Renal cortical epithelial cell (primary cell): ENCODE results near the gene SPOCK2. TPM values are rescaled to one million over a fixed set of nuclear protein-coding genes. Genes with fewer than 3 reads are reported as not detected.

ENCODE experiments used
- DNase-seq: peaks from one replicate; pipeline ENCODE4 v3.0.0-alpha.2; 2011; ENCODE audit warnings: low read depth
- total RNA-seq: library from RNA; depleted of rRNA; stranded (reverse); fragments of >200 nt; gene quantifications from 2 replicates; pipeline ENCODE4 v1.2.3, GENCODE V29; 2014

Gene SPOCK2
- total RNA-seq, 1 donor from 2014 or later: 2.0 TPM

DNA sequence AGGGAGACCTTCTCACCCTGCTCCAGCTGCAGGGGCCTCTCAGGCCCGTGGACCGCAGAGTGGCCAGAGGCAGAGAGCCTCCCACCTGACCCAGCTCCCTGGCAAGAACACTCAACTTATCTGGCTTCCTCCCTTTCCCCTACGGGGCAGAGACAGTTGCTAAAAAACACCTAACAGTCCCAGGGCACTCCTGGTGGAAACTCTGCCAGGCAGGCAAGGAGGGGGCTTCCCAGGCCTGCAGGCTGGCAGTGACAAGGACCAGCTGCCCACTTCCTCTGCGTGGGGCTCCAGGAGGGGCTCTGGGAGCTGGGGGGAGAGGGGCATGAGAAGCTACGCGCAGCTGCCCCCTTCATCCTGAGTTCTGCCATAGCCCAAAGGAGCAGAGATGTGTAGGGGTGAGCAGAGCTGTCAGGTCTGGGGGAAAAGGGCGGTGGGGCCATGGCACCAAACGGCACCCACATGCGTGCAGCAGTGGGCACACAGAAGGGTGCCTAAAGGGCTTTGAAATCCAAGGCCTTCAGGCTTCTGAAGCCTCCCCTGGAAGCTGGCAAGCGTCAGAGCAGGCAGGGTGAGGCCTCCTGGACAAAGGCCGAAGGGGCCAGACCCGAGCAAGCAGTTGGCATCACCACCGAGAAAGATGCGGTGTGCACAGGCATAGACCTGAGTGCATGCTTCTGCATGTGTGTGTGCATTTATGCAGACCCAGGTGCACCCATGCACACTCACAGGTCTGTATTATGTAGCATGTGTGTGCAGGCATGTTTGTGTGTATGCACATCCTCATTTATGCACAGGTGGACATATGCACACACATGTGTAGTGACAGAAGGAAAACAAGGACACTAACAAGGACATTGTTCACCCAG, 14.4 kb downstream of the SPOCK2 start:
- DNase-seq: no peak

DNA sequence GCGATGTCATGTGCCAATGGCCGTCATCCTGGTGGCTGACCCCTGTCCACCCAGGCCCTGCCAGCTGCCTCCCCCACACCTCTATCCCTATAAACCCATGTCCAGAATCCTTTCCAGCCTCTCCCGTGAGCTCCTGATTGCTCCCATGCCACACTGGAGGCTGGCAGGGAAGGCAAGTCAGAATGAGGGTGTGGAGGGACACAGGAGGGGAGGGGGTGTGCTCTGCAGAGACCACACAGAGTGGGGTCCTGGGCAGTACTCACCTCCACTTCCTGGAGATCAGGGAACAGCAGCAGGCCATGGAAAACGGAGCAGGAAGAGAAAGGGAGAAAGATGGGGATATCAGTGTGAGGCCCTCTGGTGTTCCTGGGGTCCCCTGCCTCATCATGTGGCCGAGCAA, 15.7 kb downstream of the SPOCK2 start:
- no peak for DNase-seq

- DNase-seq: no peak
Observed at GRCh38 chr10:72072046-72072445, 16.3 kb downstream of the SPOCK2 start.

DNA sequence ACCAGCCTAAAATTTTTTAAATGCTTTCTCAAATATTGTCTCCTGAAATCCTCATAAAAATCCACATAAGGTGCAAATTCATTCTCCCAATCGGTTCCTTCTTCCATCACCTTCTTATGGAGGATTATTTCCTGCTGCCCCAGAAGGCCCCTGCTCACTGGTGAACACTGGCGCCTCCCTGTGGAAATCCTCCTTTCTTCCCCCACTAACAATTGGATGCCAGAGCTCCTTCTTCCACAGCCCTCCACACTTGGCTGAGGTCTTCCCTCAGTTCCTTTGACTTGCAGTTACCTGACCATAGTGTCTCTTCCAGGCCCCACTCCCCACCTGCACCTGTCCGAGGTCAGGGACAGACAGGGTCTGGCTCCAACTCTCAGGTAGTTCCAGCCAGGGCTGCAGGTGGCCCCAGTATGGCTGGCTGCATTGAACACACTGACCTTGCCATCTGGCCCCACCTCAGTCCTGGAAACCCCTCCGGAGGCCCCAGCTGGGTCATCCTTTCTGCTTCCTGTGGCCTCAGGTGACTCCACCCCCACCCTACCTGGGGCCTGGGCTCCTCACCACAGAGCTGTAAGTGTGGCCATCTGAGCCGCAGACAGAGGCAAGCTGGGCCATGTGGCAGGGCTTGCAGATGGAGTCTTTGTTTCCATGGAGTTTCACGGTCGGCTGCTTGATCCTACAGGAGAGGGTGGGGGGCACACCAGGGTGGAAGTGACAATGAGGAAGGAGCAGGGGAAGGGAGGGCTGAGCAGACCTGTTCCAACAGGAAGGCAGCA, 18.4 kb downstream of the SPOCK2 start:
- no peak for DNase-seq

GRCh38 chr10:72068901-72069446, 19.4 kb downstream of the SPOCK2 start:
- DNase-seq: no peak

DNA sequence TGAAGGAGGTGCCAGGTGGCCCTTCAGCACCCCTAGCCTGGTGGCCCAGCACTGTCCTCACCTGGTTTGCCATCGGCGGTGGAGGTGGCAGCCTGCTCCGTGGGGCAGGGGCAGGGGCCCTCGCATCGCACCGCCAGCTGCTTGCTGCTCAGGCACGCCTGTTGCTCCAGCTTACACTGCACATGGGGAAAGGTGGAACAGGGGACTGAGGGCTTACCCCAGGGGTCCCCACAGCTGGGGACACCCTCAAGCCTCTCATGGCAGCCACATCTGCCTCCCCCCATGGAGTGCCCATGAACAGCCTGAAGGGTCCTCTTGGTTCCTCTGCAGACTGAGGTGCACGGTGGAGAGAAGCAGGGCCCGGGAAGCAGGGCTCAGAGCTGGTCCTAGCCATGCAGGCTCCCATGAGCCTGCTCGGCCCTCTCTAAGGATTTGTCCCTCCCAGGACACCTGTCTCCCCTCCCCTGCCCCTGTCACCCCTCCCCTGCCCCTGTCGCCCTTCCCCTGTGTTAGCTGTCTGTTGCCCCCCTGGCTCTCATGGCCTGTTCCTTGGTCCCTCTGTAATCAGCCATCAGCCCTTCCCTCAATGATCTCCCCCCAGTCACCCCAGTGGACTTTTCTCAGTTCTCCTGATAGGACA, 20.1 kb downstream of the SPOCK2 start:
- DNase-seq: no peak

- DNase-seq: no peak
Observed at GRCh38 chr10:72067463-72068125, 20.8 kb downstream of the SPOCK2 start.

DNA sequence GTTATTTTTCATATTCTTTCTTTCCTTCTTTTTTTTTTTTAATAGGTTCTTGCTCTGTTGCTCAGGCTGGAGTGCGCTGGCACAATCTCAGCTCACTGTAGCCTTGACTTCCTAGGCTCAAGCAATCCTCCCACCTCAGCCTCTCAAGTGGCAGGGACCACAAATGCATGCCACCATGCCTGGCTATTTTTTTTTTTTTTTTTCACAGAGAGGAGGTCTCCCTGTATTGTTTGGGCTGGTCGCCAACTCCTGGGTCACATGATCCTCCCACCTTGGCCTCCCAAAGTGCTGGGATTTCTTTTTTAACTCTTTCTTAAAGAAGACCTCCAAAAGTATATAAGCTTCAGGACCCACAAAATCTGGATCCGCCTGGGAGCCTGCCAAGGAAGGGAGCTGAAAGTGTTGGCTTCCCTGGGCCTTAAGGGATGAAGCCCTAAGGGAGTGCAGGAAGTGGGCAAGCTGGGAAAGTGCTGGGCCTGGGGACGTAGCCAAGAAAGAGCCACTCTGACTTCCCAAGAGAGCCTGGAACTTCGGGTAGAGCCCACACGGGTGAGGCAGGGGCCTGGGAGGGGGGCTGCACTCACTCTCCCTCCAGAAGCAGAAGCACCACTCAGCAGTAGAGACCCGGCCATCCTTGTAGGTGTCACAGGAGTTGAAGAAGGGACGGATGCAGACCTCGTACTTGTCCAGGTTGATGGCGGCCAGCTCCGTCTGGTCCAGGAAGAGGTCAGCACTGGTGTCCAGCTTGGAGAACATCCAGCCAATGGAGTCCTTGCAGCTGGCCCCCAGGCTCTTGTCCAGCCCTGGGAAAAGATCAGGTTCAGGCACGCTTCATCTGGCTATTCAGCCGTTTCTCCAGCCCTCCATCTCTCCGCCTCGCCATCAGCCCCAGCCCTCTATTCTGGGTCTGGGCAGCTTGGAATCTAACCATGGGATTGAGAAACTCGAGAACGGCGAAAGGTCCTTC, 21.8 kb downstream of the SPOCK2 start:
- DNase-seq: no peak

GRCh38 chr10:72065439-72066025, 22.8 kb downstream of the SPOCK2 start:
- DNase-seq: peak; percentile 31

- no peak for DNase-seq
Observed at GRCh38 chr10:72063703-72064391, 24.5 kb downstream of the SPOCK2 start.

GRCh38 chr10:72062832-72063702, 25.3 kb downstream of the SPOCK2 start:
- DNase-seq: no peak

- no peak for DNase-seq
Observed at GRCh38 chr10:72062382-72062781, 26.0 kb downstream of the SPOCK2 start.

- no peak for DNase-seq
Observed at GRCh38 chr10:72061930-72062329, 26.4 kb downstream of the SPOCK2 start.

- no peak for DNase-seq
Observed at GRCh38 chr10:72061491-72061890, 26.9 kb downstream of the SPOCK2 start.

GRCh38 chr10:72059843-72060822, 28.2 kb downstream of the SPOCK2 start:
- DNase-seq: no peak

GRCh38 chr10:72058989-72059842, 29.1 kb downstream of the SPOCK2 start:
- DNase-seq: no peak
